ENCODE results near the gene MAPKAP1. TPM values are rescaled to one million over a fixed set of nuclear protein-coding genes. Genes with fewer than 3 reads are reported as not detected.

Gene MAPKAP1
- total RNA-seq, 6 donors from 2014 or later: 60.8 to 84.0 (median 71.5) TPM

DNA sequence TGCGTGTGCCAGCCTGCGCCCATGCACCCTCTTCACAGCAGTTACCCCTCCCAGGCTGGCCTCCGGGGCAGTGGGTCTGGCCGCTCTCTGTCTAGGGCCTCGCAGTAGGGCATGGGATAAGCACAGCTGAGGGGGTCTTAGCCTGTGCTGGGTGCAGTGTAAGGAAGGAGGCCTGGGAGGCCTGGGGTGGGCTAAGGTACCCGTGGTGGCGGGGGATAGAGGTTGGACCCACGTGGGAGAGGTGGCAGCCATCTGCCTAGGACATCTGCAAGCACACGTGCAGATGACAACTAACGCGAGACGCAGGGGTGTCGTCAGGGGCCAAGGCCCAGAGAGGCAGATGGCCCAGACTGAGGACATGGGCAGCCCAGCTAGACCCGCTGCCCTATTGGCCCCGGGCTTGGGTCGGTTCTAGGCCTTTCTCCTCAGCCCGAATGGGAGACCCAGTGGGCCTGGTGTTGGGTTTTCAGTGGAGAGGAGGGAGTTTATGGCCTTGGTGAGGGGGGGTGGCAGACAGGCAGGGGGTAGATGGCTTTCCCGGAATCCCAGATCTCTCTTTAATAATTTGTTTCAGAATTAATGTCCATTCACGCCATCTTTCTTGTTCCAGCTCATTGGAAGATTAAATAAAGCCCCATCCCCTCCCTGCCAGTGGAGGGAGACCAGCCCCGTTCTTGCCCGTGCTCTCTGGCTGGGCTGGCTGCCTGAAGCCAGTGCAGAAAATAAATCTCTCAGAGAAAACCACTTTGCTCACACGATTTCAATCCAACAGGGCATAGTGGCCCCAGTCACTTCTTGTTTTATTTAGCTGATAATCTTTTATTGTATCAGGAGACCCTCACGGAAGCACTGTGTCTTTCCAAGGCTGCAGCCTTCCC, 291.2 kb downstream of the MAPKAP1 start:
- Histone ChIP-seq H3K36me3 (no peaks in the 10 kb centered on the region), H3K9me3 (no peaks in the 10 kb centered on the region), H3K27me3 (no peaks in the 10 kb centered on the region), H3K27ac (no peak overlapping the region), H3K4me1 (no peaks in the 10 kb centered on the region), H3K4me3 (no peak overlapping the region)
- WGBS, 2 donors: 85 to 88% methylated on average over 20 to 23 of the region's 23 CpGs
- TF ChIP-seq, protein P1, sequence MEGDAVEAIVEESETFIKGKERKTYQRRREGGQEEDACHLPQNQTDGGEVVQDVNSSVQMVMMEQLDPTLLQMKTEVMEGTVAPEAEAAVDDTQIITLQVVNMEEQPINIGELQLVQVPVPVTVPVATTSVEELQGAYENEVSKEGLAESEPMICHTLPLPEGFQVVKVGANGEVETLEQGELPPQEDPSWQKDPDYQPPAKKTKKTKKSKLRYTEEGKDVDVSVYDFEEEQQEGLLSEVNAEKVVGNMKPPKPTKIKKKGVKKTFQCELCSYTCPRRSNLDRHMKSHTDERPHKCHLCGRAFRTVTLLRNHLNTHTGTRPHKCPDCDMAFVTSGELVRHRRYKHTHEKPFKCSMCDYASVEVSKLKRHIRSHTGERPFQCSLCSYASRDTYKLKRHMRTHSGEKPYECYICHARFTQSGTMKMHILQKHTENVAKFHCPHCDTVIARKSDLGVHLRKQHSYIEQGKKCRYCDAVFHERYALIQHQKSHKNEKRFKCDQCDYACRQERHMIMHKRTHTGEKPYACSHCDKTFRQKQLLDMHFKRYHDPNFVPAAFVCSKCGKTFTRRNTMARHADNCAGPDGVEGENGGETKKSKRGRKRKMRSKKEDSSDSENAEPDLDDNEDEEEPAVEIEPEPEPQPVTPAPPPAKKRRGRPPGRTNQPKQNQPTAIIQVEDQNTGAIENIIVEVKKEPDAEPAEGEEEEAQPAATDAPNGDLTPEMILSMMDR (IDR thresholded peaks at IDR 0.05): no peak
- TF ChIP-seq POLR2A (IDR thresholded peaks at IDR 0.05) (no peak), POLR2AphosphoS5 (IDR thresholded peaks at IDR 0.05) (no peak), EP300 (IDR thresholded peaks at IDR 0.05) (no peak)
- ATAC-seq (ENCODE audit: low FRiP score in 2 of 2): no peak
- no peak for DNase-seq

DNA sequence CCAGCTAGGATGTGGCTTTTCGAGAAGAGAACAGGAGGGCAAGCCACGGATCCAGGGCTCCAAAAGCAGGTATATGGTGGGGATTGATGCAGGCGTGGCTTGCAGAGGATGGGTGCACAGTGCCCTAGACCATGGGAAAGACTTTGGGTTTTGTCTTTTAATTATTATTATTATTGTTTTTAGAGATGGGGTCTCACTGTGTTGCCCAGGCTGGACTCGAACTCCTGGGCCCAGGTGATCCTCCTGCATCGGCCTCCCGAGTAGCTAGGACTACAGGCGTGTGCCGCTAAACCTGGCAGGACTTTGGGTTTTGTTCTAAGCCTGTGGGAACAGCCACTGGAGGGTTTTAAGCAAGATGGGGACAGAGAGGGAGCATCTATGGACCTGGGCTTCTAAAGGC, 293.4 kb downstream of the MAPKAP1 start:
- no peaks in the 10 kb centered on the region for H3K9me3 ChIP-seq
- no peaks in the 10 kb centered on the region for H3K36me3 ChIP-seq
- ATAC-seq (ENCODE audit: low FRiP score in 2 of 2) (no peak), DNase-seq (no peak)
- peaks cover 2 to 5% (median 2%) of the 10 kb centered on the region in 4 donors for H3K4me1 ChIP-seq
- no peak overlapping the region for H3K27ac ChIP-seq
- H3K4me3 ChIP-seq: no peak overlapping the region
- WGBS, 2 donors: 92 to 97% methylated on average over 8 of the region's 8 CpGs
- no peaks in the 10 kb centered on the region for H3K27me3 ChIP-seq
- TF ChIP-seq POLR2A (IDR thresholded peaks at IDR 0.05): no peak
- no peak for TF ChIP-seq POLR2AphosphoS5 (IDR thresholded peaks at IDR 0.05)
- TF ChIP-seq EP300 (IDR thresholded peaks at IDR 0.05): no peak
- TF ChIP-seq, protein P1 (IDR thresholded peaks at IDR 0.05): no peak

- ATAC-seq (ENCODE audit: low FRiP score in 2 of 2) (no peak), DNase-seq (no peak)
- no peak for TF ChIP-seq EP300 (IDR thresholded peaks at IDR 0.05)
- TF ChIP-seq, protein P1 (IDR thresholded peaks at IDR 0.05): no peak
- TF ChIP-seq POLR2A (IDR thresholded peaks at IDR 0.05): no peak
- TF ChIP-seq POLR2AphosphoS5 (IDR thresholded peaks at IDR 0.05): no peak
- WGBS, 2 donors: 77 to 83% methylated on average over 10 of the region's 10 CpGs
- Histone ChIP-seq H3K4me1 (peaks cover 8 to 15% (median 11%) of the 10 kb centered on the region in 4 donors), H3K9me3 (no peaks in the 10 kb centered on the region), H3K27ac (no peak overlapping the region), H3K27me3 (no peaks in the 10 kb centered on the region), H3K36me3 (no peaks in the 10 kb centered on the region), H3K4me3 (no peak overlapping the region)
Measured at GRCh38 chr9:125412166-125412565, 294.8 kb downstream of the MAPKAP1 start.

DNA sequence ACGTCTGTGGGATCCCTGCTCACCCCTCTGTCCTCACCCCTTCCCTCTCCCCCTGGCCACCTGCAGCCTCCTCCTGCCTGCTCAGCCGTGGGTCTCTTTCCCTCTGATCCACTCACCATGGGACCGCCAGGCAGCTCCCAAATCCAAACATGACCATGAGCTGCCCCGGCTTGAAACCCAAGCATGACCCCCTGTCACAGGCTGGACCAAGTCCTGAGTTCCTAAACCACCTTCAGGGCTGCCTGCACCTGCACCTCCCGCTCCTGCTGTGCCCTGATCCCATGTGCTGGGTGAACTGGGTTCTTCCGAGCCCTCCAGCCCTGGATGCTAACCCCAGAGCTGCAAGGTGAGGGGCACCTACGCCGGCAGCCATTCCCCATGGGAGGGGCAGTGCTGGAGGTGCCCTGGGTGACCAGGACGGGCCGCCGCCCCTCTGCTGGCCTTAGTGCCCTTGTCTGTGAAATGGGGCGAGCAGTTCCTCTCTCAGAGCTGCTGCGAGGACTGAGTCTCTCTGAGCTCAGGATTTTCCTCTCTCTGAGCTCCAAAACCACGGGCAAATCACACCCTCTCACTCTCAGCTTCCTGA, 295.7 kb downstream of the MAPKAP1 start:
- Histone ChIP-seq H3K36me3 (no peaks in the 10 kb centered on the region), H3K9me3 (no peaks in the 10 kb centered on the region), H3K27ac (no peak overlapping the region), H3K27me3 (no peaks in the 10 kb centered on the region), H3K4me1 (peaks cover 8 to 15% (median 11%) of the 10 kb centered on the region in 4 donors), H3K4me3 (peak overlapping the region in 1 of 4 donors; percentile 41)
- TF ChIP-seq, protein P1 (IDR thresholded peaks at IDR 0.05): no peak
- TF ChIP-seq EP300 (IDR thresholded peaks at IDR 0.05) (no peak), POLR2A (IDR thresholded peaks at IDR 0.05) (no peak), POLR2AphosphoS5 (IDR thresholded peaks at IDR 0.05) (no peak)
- DNase-seq (no peak), ATAC-seq (ENCODE audit: low FRiP score in 2 of 2) (no peak)
- 74 to 88% methylated on average over 4 to 14 of the region's 14 CpGs for WGBS, 2 donors
